Ovary (tissue), 3 donors: ENCODE results near the gene RPS6KA1.

ENCODE experiments used
- CTCF ChIP-seq, 3 donors: fragments of 450-650 bp in 2 of 3; fragments of 200-600 bp in 1 of 3; IDR thresholded peaks; one replicate each; pipeline versions ENCODE4 v1.5.1 to v1.8.0; 2016 to 2022; ENCODE audit warnings: antibody characterized with exemption in 3 of 3, mild to moderate bottlenecking in 1 of 3
- EP300 ChIP-seq: sonication (generic); formaldehyde crosslinking; IDR thresholded peaks from one replicate; pipeline ENCODE4 v1.6.1; 2017; ENCODE audit warnings: antibody characterized with exemption
- POLR2A ChIP-seq: fragments of 450-650 bp; IDR thresholded peaks from one replicate; pipeline ENCODE4 v1.6.1; 2017; ENCODE audit warnings: antibody characterized with exemption, mild to moderate bottlenecking, moderate library complexity
- donor health status: DM: no; HTN: no; CAD: no.

GRCh38 chr1:26610781-26611180, 81.2 kb downstream of the RPS6KA1 start:
- TF ChIP-seq CTCF (IDR thresholded peaks at IDR 0.05) (no peak), POLR2A (no peak), EP300 (no peak)
